GM21619 (cell line): Measurements from ENCODE around the gene MORF4L1.
A peak's percentile ranks its signal among the peaks of the same experiment; 100 is the strongest.

ENCODE experiments used
- ATAC-seq: cut with Tn5 transposase; IDR thresholded peaks from one replicate; pipeline ENCODE4 v1.9.1; 2021; ENCODE audit not compliant: unreplicated experiment

The MORF4L1 gene

DNA sequence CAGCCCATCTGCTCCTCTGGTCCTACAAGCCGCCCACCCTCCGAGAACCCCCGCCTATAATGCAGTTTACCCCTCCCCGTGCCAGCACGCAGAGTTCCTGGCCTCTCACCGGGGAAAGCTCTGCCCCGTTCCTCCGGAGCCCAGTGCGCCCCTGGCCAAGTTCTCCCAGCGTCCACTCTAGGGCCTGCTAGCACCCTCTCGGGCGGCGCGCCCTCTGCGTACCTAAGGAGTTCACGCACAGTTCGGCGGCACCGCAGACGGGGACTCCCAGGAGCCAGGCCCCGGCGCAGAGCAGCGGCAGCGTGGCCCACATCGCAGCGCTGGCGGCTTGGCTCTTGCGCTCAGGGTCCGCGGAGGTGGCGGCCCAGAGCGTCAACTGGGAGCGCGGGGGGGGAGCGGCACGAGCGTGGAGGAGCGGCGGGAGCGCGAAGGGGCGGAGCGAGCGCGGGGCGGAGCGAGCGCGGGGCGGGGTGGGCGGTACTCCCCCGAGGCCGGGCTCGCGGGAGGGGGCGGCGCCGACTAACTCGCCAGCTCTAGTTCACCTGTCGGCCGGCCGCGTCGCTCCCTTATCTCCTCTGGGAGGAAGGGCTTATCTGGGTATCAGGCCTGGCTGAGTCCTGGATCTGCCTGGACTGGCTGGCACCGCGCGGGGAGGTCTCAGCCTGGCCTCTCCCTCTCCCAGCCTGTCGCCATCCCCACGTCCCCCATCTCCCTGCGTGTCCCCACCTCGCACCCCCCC, 72.1 kb downstream of the MORF4L1 start, which contains the start of gene CTSH:
Gene CTSH, minus strand, starts transcription at position 378 of the 739 bp plus-strand sequence. Its CDS starts 65 bp downstream, at position 313.
- peak; percentile 63 for ATAC-seq

DNA sequence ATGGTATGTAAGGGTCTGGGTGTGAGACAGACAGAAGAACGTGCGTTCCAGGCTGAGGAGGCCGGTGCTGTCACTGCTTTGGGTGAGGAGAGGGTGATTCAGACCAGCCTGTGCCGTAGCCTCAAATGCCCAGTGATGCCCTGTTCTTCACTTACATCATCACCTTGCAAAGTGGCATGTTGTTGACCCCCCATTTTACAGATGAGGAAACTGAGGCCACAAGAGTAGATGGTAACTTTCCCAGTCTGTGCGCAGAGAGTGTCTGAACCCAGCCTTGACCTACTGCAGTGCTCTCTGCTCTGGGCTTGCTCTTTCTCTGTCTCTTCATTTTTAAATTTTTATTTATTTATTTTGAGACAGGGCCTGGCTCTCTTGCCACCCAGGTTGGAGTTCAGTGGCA, 73.8 kb downstream of the MORF4L1 start:
- no peak for ATAC-seq

GRCh38 chr15:78947506-78947905, 74.8 kb downstream of the MORF4L1 start:
- ATAC-seq: no peak
